ENCODE measurements around the gene TPM1.

Gene TPM1

DNA sequence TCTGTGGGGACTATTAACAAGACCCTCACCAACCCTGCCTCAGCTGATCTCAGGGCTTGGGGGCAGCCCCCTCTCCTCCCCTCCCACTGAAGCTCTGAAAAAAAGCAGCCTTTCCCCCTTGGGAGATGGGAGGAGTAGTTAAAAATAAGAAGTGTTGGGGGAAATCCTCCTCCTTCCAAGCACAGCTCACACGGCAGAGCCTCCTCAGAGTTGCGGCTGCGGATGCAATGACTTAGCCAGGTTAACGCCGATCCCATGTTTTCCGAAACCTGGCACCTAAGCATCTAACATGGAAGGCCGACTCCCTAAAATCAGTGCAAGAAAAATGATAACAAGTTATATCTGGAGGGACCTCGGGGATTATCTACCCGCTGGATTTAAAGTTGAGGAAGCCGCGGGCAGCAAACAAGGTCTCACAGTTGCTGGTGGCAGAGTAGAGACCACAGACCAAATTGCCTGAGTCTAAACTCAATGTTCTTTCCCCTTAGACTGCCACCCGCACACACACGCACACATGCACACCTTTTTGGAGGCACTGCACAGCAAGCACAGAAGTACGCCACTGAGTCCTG, 1.1 kb upstream of the TPM1 start:
- no peak for DNase-seq (ENCODE audit: low read depth)

DNA sequence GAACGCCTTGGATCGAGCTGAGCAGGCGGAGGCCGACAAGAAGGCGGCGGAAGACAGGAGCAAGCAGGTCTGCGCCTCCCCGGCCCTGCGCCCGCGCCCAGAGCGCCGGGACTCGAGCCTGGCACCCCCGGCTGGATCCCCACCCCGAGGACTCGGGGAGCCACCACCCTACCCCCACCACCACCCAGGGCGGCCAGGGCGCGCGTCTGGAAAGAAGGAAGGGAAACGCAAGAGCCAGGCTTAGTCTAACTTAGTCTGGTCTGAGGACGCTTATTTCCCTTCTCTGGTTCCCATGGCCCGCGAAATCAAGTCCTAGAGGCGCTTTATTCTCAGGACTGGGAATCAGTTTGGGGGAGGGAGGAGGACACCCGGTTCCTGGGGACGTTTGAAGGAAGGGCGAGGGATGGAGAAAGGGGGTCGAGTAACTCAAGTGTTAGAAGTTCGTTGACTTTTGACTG, 359 bp downstream of the TPM1 start:
- DNase-seq (ENCODE audit: low read depth), result no peak

DNA sequence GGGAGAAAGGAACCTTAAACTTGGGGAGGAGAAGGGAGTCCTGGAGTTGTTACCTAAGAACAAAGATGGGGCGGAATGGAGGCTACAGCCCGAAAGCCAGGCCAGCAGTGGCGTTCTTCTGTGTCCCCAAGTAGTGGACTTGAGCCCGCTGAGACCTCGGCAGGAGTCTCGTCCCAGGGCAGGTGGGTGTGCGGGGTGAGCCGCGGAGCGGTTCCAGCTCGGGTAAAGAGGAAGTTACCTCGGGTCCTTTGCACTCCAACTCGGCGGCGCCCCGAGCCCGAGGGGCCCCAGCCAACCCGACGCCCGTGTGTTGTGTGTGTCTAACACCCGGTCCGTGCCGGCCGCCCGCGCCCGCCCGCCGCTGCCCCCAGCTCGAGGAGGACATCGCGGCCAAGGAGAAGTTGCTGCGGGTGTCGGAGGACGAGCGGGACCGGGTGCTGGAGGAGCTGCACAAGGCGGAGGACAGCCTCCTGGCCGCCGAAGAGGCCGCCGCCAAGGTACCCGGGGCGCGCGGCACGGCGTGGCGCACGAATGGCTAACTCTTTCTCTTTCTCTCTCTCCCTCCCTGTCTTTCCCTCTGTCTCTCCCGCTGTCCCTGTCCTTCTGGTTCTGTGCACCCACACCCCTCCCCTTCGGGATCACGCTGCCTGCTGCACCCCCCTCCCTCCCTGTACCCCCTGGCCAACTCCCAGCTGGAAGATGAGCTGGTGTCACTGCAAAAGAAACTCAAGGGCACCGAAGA, 959 bp downstream of the TPM1 start:
- DNase-seq (ENCODE audit: low read depth), result no peak

DNA sequence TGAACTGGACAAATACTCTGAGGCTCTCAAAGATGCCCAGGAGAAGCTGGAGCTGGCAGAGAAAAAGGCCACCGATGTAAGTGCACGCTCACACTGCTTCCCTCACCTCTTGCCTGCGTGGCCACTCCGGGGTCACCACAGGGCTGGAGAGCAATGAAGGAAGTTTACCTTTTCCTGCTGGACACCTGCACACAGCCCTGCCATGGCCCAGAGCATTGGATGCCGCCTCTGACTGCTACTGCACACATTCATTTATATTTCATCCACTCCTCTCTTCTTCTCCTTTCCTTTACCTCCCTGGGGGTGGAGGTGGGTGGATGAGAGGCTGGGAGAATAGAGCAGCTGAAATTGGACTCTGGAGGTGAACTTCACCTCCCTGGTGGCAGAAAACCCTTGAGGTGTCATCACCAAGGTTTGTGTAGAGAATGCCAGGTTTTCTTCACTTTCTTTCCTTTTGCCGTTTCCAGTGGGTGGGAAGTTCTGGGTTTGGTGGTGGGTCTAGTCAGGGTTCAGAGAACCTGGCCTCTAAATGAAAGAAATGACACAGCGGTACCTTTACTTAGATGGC, 1.6 kb downstream of the TPM1 start:
- no peak for DNase-seq (ENCODE audit: low read depth)

DNA sequence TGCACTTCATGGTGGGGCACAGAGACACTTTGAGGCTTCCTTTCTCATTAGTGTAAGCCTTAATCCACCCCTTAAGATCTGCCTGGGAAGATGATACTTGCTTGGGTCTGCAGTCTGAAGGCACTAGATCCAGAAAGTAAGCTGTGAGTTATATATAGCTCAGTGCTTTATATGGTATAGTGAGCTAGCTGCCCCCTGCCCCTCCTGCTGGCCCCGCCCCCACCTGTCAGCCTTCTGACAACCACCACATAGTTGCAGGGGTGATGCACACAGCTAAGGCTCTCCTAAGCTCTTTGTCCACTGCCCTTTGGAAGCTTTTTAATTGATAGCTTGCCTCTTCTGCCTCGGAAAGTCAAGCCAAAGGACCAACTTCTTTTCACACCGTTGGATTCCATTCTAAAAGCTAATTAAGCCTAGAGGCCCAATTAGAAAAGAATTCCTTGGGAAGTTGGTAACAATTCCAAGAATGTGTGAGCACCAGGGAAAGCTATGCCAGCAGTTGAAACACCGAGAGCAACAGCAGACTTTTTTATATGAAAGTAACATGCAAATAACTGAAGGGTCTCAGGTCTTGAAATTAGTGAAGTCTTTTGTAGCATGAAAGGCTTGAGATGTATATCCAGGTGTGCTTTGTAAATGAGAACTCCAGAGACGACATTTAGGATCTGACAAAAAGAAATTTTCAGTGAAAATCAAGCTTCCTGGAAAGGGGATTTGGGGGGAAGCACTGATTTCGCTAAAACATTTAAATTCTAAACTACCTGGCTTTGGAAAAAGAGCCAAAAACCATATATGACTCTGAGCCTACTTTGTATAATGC, 2.3 kb downstream of the TPM1 start:
- no peak for DNase-seq (ENCODE audit: low read depth)

DNA sequence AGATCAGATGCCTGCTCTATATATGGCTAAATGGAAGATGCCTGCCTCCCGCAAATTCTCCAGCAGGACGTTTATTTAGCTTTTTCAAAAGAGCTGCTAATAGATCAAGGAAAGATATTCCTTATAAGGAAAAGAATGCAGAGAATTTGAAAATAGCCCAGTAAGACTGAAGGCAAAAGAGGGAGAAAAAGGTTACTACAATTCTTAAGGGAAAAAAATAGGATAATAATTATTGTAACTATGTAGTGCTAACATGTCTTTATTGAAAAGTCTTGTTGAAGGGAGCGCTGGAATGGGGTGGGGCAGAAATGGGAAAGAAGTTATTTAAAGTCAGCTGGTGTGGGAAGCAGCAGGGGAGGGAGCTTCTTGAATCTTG, 2.9 kb downstream of the TPM1 start:
- no peak for DNase-seq (ENCODE audit: low read depth)

DNA sequence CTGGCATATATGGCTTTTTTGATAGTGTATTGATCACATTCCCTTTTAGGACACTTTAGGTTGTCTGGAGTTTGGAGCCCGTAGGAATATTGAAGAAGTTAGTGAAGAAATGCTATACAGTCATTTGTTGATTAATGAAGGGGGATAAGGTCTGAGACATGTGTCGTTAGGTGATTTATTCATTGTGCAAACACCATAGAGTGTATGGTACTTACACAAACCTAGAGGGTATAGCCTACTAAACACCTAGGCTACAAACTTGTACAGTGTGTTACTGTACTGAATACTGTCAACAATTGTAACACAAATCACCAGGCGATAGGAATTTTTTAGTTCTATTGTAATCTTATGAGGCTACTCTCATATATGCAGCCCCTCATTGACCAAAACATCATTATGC, 3.3 kb downstream of the TPM1 start:
- no peak for DNase-seq (ENCODE audit: low read depth)

DNA sequence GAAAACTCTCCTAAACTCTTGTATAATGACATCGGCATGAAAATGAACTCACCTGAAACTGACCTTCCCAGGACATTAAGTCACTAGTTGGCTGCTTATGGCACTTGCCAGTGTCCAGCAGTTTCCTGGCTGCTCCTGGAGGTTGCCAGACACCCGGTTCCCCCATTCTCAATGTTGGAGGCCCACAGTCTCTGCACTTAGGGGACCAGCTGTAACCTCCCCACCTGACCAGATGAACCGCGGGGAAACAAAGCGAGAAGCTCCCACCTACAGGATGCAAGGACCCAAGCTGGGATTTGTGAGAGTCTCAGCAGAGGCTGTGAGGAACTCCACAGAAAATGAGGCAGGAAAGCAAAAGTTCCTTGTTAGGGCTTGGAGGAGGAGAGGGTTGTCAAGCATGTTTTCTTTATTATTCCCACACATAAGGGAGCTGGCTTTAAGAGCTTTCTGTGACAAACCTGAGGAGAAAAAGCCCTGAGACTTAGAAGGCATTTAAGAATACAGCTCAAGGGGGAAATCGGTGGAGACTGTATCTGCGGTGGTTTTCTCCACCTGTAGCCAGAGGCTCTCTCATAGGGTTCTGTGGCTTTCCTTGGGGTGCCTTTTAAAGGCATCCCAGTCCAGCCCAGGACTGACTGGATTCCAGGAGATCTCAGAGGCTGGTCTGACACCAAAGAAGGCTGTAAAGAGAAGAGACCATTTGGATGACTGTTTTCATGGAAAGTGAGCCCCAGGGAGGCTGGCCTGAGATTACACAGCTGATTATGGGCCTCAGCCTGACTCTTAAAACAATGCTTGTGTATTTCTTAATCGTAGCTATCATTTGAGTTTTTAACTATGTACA, 4.6 kb downstream of the TPM1 start:
- no peak for DNase-seq (ENCODE audit: low read depth)

GRCh38 chr15:63047792-63048114, 5.2 kb downstream of the TPM1 start:
- DNase-seq (ENCODE audit: low read depth), result no peak

GRCh38 chr15:63048115-63048775, 5.7 kb downstream of the TPM1 start:
- DNase-seq (ENCODE audit: low read depth), result peak; percentile 76

DNA sequence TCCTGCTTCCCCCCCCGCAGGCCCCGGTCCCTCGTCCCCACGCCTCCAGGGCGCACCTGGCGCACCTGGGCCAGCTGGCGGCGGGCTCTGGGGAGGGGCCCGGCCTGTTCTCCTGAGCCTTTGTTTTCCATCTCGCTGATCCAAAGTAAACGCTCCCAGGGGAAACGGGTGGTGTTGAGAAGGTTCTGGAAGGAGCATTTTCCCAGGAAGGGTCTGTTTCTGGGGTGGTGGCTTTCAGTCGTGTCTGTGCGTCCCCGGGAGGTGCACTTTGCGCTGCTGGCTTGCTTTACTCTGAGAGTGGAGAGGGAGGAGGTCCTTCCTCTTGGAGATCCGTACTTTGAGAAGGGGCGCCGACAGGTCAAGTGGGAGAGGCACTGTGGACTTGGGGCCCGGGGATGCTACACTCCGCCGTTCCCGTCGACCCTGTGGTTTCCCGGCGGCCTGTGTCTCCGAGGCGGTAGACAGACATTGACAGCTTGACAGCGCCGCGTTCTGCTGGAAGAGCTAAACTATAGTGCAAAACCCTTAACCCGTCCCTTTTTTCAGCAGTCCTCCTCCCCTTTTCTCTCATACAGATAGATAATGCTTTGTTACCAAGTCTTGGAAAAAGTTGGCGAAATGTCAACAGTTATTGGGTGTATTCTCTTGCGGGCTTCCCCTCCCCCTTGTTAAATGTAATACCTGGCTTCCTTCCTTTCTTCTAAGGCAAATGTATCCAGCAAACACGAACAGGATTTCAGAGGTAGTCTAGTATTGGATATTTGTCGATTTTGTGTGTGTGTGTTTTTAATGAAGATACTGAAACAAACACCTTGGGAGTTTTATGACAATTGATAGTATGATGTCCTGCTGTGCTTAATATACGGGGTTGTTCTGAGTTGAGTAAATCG, 6.5 kb downstream of the TPM1 start:
- DNase-seq (ENCODE audit: low read depth), result peak; percentile 18

DNA sequence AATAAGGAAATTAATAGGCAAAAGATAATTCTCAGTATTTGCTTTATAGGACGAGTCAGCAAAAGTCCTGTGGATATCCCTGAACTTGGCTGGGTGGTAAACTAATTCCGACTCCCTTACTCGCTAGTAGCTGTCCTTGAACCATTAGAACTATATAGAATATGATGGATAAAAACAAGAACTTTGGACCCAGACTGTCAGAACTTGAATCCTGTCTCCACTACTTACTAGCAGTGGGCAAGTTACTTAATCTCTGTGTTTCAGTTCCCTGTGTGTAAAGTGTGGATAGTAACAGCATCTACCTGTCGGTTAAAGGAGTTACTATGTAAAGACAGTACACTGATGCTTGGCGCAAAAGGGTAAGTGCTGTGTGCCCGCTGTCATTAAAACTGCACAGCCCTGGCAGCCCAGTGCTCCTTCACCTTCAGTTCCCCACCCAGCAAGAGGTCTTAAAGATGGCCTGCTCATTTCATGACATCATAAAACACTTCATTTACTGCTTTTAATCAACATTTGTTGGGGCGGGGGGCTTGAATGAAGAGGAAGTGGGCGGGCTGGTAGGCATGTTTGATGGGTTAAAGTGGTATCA, 7.3 kb downstream of the TPM1 start:
- no peak for DNase-seq (ENCODE audit: low read depth)

DNA sequence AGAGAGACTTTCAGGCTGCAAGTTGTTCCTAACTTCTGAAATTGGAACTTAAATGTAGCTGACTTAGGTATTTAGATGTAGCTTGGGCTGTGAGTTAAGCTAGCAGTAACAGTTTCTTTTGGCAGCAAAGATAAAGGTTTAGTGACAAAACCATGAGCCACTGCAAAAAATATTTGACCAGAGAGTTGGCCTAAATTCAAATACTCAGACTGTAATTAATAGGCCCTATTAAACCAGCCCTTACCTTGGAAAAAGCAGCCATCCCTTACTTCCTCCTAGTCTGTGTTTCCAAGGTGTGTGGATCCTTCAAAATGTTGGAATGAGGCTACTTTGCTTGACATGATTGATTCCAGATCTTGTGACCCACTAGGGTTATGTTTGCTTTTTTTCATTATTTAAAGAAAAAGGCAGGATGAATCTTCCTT, 8.2 kb downstream of the TPM1 start:
- no peak for DNase-seq (ENCODE audit: low read depth)

GRCh38 chr15:63051156-63052066, 8.9 kb downstream of the TPM1 start:
- DNase-seq (ENCODE audit: low read depth), result no peak

DNA sequence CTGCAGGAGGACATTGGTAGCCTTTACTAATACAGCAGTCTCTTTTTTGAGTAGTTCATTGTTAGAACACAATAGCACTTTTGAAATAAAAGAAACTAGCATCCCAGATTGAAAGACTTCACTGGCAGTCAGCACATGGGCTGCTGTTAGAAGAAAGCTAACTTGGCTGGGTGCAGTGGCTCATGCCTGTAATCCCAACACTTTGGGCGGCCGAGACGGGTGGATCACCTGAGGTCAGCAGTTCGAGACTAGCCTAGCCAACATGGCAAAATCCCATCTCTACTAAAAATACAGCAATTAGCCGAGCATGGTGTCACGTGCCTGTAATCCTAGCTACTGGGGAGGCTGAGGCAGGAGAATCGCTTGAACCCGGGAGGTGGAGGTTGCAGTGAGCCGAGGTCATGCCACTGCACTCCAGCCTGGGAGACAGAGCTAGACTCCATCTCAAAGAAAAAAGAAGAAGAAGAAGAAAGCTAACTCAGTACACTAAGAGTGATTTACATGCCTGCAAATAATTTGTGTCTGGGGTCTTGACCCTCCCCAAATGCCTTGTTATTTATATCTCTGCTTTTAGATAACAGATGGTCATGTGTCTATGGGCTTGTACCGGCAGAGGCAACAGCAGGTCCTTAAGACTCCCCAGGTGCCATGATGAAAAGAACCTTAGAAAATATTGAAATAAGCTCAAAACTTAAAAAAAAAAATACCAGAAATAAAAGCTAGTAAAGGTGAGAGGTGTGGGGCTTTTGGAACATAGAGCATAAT, 9.7 kb downstream of the TPM1 start:
- DNase-seq (ENCODE audit: low read depth), result no peak

- no peak for DNase-seq (ENCODE audit: low read depth)
These were observed 10.6 kb downstream of the TPM1 start for GRCh38 chr15:63052961-63053698.

- no peak for DNase-seq (ENCODE audit: low read depth)
These were observed 11.7 kb downstream of the TPM1 start for GRCh38 chr15:63054281-63054683.

Data from stimulated activated CD8-positive, alpha-beta memory T cell treated with anti-CD3 and anti-CD28 coated beads, Interleukin-12 subunit alpha, Interleukin-12 subunit beta, amount 100 ng/mL, for 4 hours (primary cell).